OCI-LY3 (cell line): ENCODE data around the gene LMCD1.

Experiments
- H2AFZ ChIP-seq: fragments of 200-600, 300-600 bp; shearing (Covaris generic); 2 replicates; pipeline ENCODE4 v1.6.0; 2014; ENCODE audit warnings: antibody characterized with exemption, low read depth, low read length
- H3K27ac ChIP-seq: fragments of 200-600, 300-600 bp; sonication (generic); 2 replicates; pipeline ENCODE4 v1.5.1; 2014; ENCODE audit warnings: mild to moderate bottlenecking, low read length, moderate library complexity, mixed read lengths
- H3K27me3 ChIP-seq: fragments of 200-600, 300-600 bp; sonication (generic); 2 replicates; pipeline ENCODE4 v1.6.1; 2014; ENCODE audit warnings: low read depth, low read length, mixed read lengths
- H3K36me3 ChIP-seq: fragments of 200-600, 300-600 bp; sonication (generic); replicated peaks from 2 replicates; pipeline ENCODE3; 2014; ENCODE audit warnings: low read depth, low read length, mixed read lengths
- H3K4me1 ChIP-seq: fragments of 300-600, 200-600 bp; sonication (generic); 2 replicates; pipeline ENCODE4 v1.6.1; 2014; ENCODE audit warnings: low read length, mixed read lengths
- H3K4me2 ChIP-seq: fragments of 200-600, 300-600 bp; sonication (generic); 2 replicates; pipeline ENCODE4 v1.6.1; 2014; ENCODE audit warnings: low read length, mixed read lengths
- H3K4me3 ChIP-seq: fragments of 300-600, 200-600 bp; sonication (generic); 2 replicates; pipeline ENCODE4 v1.5.1; 2014; ENCODE audit warnings: antibody characterized with exemption, mild to moderate bottlenecking, low read length, moderate library complexity
- H3K79me2 ChIP-seq: fragments of 300-600, 200-600 bp; shearing (Covaris generic); 2 replicates; pipeline ENCODE4 v1.6.1; 2014; ENCODE audit warnings: mild to moderate bottlenecking, low read length, mixed read lengths
- H3K9ac ChIP-seq: fragments of 300-600, 200-600 bp; shearing (Covaris generic); 2 replicates; pipeline ENCODE4 v1.6.0; 2014; ENCODE audit warnings: mild to moderate bottlenecking, low read length, moderate library complexity
- H3K9me3 ChIP-seq: fragments of 200-600, 300-600 bp; shearing (Covaris generic); 2 replicates; pipeline ENCODE4 v1.6.1; 2014; ENCODE audit warnings: low read length, mixed read lengths; ENCODE audit not compliant: insufficient read depth
- H4K20me1 ChIP-seq: fragments of 200-600, 300-600 bp; sonication (generic); 2 replicates; pipeline ENCODE4 v1.6.1; 2016; ENCODE audit warnings: low read length, mixed read lengths; ENCODE audit not compliant: insufficient read depth
- CTCF ChIP-seq: fragments of 200-600, 300-600 bp; sonication (generic); IDR thresholded peaks from 2 replicates; pipeline ENCODE4 v1.5.1; 2014; ENCODE audit warnings: antibody characterized with exemption, low read length, low read depth
- EZH2phosphoT487 ChIP-seq: fragments of 200-600 bp; shearing (Covaris generic); IDR thresholded peaks from 2 replicates; pipeline ENCODE4 v1.6.1; 2018; ENCODE audit warnings: antibody characterized with exemption, mixed run types, low read depth

LMCD1 gene

GRCh38 chr3:8619548-8619947 is 117.9 kb downstream of the LMCD1 start:
- H3K9ac ChIP-seq = no peak overlapping the region
- no peaks in the 10 kb centered on the region for H3K79me2 ChIP-seq
- no peak overlapping the region for H3K27ac ChIP-seq
- no peak overlapping the region for H3K4me2 ChIP-seq
- H4K20me1 ChIP-seq = no peaks in the 10 kb centered on the region
- H3K36me3 ChIP-seq = no peaks in the 10 kb centered on the region
- TF ChIP-seq CTCF (no peak), EZH2phosphoT487 (no peak)
- H3K27me3 ChIP-seq = no peaks in the 10 kb centered on the region
- no peaks in the 10 kb centered on the region for H3K9me3 ChIP-seq
- H2AFZ ChIP-seq = no peak overlapping the region
- H3K4me3 ChIP-seq = no peak overlapping the region
- peaks cover 5% of the 10 kb centered on the region; the same call in 1 of the 2 replicates for H3K4me1 ChIP-seq

- H3K4me2 ChIP-seq = no peak overlapping the region
- TF ChIP-seq EZH2phosphoT487 (no peak), CTCF (no peak)
- no peaks in the 10 kb centered on the region for H3K79me2 ChIP-seq
- no peak overlapping the region for H2AFZ ChIP-seq
- no peak overlapping the region for H3K27ac ChIP-seq
- H3K27me3 ChIP-seq = no peaks in the 10 kb centered on the region
- H3K36me3 ChIP-seq = no peaks in the 10 kb centered on the region
- H3K9ac ChIP-seq = no peak overlapping the region
- no peaks in the 10 kb centered on the region for H3K9me3 ChIP-seq
- peaks cover 5% of the 10 kb centered on the region; the same call in 1 of the 2 replicates for H3K4me1 ChIP-seq
- no peaks in the 10 kb centered on the region for H4K20me1 ChIP-seq
- no peak overlapping the region for H3K4me3 ChIP-seq
Measured at GRCh38 chr3:8621141-8621540, 119.5 kb downstream of the LMCD1 start.

GRCh38 chr3:8621872-8622271 is 120.2 kb downstream of the LMCD1 start:
- no peak overlapping the region for H3K4me2 ChIP-seq
- no peaks in the 10 kb centered on the region for H3K9me3 ChIP-seq
- no peaks in the 10 kb centered on the region for H3K27me3 ChIP-seq
- peaks cover 5% of the 10 kb centered on the region; the same call in 1 of the 2 replicates for H3K4me1 ChIP-seq
- no peak overlapping the region for H3K9ac ChIP-seq
- TF ChIP-seq EZH2phosphoT487 = no peak
- TF ChIP-seq CTCF = no peak
- no peak overlapping the region for H2AFZ ChIP-seq
- no peaks in the 10 kb centered on the region for H4K20me1 ChIP-seq
- H3K4me3 ChIP-seq = no peak overlapping the region
- no peaks in the 10 kb centered on the region for H3K36me3 ChIP-seq
- no peak overlapping the region for H3K27ac ChIP-seq
- H3K79me2 ChIP-seq = no peaks in the 10 kb centered on the region

- peak overlapping the region; percentile 87 for H2AFZ ChIP-seq
- no peaks in the 10 kb centered on the region for H3K9me3 ChIP-seq
- no peaks in the 10 kb centered on the region for H3K79me2 ChIP-seq
- no peak overlapping the region for H3K27ac ChIP-seq
- no peaks in the 10 kb centered on the region for H3K27me3 ChIP-seq
- H3K4me2 ChIP-seq = peak overlapping the region; percentile 76
- no peaks in the 10 kb centered on the region for H4K20me1 ChIP-seq
- peak overlapping the region; percentile 69 for H3K4me3 ChIP-seq
- TF ChIP-seq CTCF (peak; percentile 96), EZH2phosphoT487 (no peak)
- peaks cover 5% of the 10 kb centered on the region; the same call in 1 of the 2 replicates for H3K4me1 ChIP-seq
- no peaks in the 10 kb centered on the region for H3K36me3 ChIP-seq
- peak overlapping the region; percentile 30; the same call in 1 of the 2 replicates for H3K9ac ChIP-seq
Measured at GRCh38 chr3:8622873-8623691, 121.5 kb downstream of the LMCD1 start.
